ENCODE results near the gene TNFRSF6B.
A peak's percentile ranks its signal among the peaks of the same experiment; 100 is the strongest.

TNFRSF6B gene

GRCh38 chr20:63696306-63696627 is 185 bp upstream of the TNFRSF6B start:
- no peak for DNase-seq (ENCODE audit: extremely low spot score)
- ChIA-PET POLR2A (no interaction called here), CTCF (interaction anchor here (2.2 kb wide), 1 partner anchor 11 kb away, joined by 9 read pairs; the partner anchor contains the start of genes ARFRP1 and ZGPAT)
- TF ChIP-seq, protein P1, sequence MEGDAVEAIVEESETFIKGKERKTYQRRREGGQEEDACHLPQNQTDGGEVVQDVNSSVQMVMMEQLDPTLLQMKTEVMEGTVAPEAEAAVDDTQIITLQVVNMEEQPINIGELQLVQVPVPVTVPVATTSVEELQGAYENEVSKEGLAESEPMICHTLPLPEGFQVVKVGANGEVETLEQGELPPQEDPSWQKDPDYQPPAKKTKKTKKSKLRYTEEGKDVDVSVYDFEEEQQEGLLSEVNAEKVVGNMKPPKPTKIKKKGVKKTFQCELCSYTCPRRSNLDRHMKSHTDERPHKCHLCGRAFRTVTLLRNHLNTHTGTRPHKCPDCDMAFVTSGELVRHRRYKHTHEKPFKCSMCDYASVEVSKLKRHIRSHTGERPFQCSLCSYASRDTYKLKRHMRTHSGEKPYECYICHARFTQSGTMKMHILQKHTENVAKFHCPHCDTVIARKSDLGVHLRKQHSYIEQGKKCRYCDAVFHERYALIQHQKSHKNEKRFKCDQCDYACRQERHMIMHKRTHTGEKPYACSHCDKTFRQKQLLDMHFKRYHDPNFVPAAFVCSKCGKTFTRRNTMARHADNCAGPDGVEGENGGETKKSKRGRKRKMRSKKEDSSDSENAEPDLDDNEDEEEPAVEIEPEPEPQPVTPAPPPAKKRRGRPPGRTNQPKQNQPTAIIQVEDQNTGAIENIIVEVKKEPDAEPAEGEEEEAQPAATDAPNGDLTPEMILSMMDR (IDR thresholded peaks at IDR 0.05; ENCODE audit: control extremely low read depth, extremely low read depth, low read depth, missing control alignments) = no peak

DNA sequence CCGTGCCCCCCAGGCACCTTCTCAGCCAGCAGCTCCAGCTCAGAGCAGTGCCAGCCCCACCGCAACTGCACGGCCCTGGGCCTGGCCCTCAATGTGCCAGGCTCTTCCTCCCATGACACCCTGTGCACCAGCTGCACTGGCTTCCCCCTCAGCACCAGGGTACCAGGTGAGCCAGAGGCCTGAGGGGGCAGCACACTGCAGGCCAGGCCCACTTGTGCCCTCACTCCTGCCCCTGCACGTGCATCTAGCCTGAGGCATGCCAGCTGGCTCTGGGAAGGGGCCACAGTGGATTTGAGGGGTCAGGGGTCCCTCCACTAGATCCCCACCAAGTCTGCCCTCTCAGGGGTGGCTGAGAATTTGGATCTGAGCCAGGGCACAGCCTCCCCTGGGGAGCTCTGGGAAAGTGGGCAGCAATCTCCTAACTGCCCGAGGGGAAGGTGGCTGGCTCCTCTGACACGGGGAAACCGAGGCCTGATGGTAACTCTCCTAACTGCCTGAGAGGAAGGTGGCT is 960 bp downstream of the TNFRSF6B start:
- DNase-seq (ENCODE audit: extremely low spot score) = no peak
- POLR2A ChIA-PET = no interaction called here
- TF ChIP-seq, protein P1 (IDR thresholded peaks at IDR 0.05; ENCODE audit: control extremely low read depth, extremely low read depth, low read depth, missing control alignments) = no peak
- CTCF ChIA-PET = interaction anchor here (0.6 to 2.2 kb wide), 4 partner anchors 10 to 160 kb away, joined by 3 to 9 read pairs (median 5); partner anchors contain the start of genes ARFRP1, PTK6 and ZGPAT

DNA sequence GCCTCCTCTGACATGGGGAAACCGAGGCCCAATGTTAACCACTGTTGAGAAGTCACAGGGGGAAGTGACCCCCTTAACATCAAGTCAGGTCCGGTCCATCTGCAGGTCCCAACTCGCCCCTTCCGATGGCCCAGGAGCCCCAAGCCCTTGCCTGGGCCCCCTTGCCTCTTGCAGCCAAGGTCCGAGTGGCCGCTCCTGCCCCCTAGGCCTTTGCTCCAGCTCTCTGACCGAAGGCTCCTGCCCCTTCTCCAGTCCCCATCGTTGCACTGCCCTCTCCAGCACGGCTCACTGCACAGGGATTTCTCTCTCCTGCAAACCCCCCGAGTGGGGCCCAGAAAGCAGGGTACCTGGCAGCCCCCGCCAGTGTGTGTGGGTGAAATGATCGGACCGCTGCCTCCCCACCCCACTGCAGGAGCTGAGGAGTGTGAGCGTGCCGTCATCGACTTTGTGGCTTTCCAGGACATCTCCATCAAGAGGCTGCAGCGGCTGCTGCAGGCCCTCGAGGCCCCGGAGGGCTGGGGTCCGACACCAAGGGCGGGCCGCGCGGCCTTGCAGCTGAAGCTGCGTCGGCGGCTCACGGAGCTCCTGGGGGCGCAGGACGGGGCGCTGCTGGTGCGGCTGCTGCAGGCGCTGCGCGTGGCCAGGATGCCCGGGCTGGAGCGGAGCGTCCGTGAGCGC is 1.6 kb downstream of the TNFRSF6B start:
- CTCF ChIA-PET = interaction anchor here (1.3 kb wide), 2 partner anchors 10 to 161 kb away, joined by 5 read pairs; partner anchors contain the start of genes ARFRP1, PTK6 and ZGPAT
- DNase-seq (ENCODE audit: extremely low spot score) = no peak

GRCh38 chr20:63698739-63699465 is 2.5 kb downstream of the TNFRSF6B start:
- DNase-seq (ENCODE audit: extremely low spot score) = peak; percentile 75
- TF ChIP-seq, protein P1 (IDR thresholded peaks at IDR 0.05; ENCODE audit: control extremely low read depth, extremely low read depth, low read depth, missing control alignments) = no peak
- POLR2A ChIA-PET = no interaction called here
- CTCF ChIA-PET = interaction anchor here (0.8 to 1.3 kb wide), 2 partner anchors 9 to 87 kb away, joined by 3 to 5 read pairs; partner anchors contain the start of genes ARFRP1 and ZGPAT

More for the DNA sequence above, 1.6 kb downstream of the TNFRSF6B start:
- POLR2A ChIA-PET = no interaction called here
- TF ChIP-seq, protein P1 (IDR thresholded peaks at IDR 0.05; ENCODE audit: control extremely low read depth, extremely low read depth, low read depth, missing control alignments) = no peak

DNA sequence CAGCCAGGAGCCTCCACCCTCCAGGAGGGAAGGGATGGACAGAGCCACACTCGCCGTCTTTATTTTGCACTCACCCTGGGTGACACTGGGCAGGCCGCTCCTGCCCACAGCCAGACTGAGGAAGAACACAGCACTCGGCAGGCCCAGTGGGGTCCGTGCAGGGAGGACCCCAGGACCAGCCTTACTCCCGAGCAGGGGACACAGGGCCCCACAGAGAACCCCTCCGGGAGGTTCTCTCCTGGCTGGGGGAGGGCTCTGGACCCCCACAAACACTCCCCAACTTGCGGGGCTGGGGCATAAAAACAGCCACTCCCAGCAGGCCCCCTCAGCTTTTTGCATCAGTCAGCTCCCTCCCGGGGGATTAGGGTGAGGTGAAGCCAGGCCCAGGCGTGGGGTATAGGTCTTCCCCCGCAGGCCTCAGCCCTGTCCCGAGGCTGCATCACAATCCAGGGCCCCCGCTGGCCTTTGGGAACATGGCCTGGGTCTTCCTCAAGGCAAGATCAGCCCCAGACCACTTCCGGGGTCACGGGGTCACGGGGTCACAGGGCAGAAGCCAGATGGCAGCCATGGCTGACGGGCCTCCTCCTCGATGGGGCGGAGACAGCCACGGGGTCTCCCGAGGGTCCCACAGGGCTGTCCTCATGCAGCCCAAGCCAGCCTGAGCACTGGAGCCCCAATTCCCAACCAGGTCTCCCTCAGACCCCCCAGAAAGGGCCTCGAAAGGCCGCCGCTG is 3.2 kb downstream of the TNFRSF6B start:
- CTCF ChIA-PET = no interaction called here
- no peak for DNase-seq (ENCODE audit: extremely low spot score)
- POLR2A ChIA-PET = no interaction called here
- TF ChIP-seq, protein P1 (IDR thresholded peaks at IDR 0.05; ENCODE audit: control extremely low read depth, extremely low read depth, low read depth, missing control alignments) = no peak

Data from GM10248 (cell line).